Stimulated activated CD4-positive, alpha-beta T cell treated with anti-CD3 and anti-CD28 coated beads, Interleukin-4, amount 100 ng/mL, for 48 hours (primary cell): ENCODE measurements around the gene SH3BP2.
"Not testable (repeated sequence)": the region's sequence is repeated elsewhere in the genome, so short reads cannot be mapped to it uniquely, and the experiment has no call there.

ENCODE experiments used
- DNase-seq, 2 donors: peaks; one replicate each; pipeline ENCODE4 v3.0.0-alpha.2; 2020; ENCODE audit warnings: low read depth in 2 of 2

SH3BP2 gene

GRCh38 chr4:2762486-2763370, 30.2 kb upstream of the SH3BP2 start:
- not testable (repeated sequence) for DNase-seq

- DNase-seq: no peak
Observed at GRCh38 chr4:2763511-2763967, 29.3 kb upstream of the SH3BP2 start.

GRCh38 chr4:2765832-2766526, 26.9 kb upstream of the SH3BP2 start:
- no peak for DNase-seq

GRCh38 chr4:2767046-2767704, 25.7 kb upstream of the SH3BP2 start:
- no peak for DNase-seq

GRCh38 chr4:2767705-2768074, 25.2 kb upstream of the SH3BP2 start:
- no peak for DNase-seq

- no peak for DNase-seq
Observed at GRCh38 chr4:2768124-2768523, 24.8 kb upstream of the SH3BP2 start.

- no peak for DNase-seq
Observed at GRCh38 chr4:2768921-2769336, 24.0 kb upstream of the SH3BP2 start.

- DNase-seq: no peak
Observed at GRCh38 chr4:2771264-2771663, 21.6 kb upstream of the SH3BP2 start.

GRCh38 chr4:2780643-2781042, 12.2 kb upstream of the SH3BP2 start:
- DNase-seq: not testable (repeated sequence)

GRCh38 chr4:2781911-2782310, 11.0 kb upstream of the SH3BP2 start:
- DNase-seq: no peak

- DNase-seq: no peak
Observed at GRCh38 chr4:2783790-2784189, 9.1 kb upstream of the SH3BP2 start.

- no peak for DNase-seq
Observed at GRCh38 chr4:2785613-2786012, 7.3 kb upstream of the SH3BP2 start.

GRCh38 chr4:2786152-2786671, 6.7 kb upstream of the SH3BP2 start:
- DNase-seq: peak in 1 of 2 donors; percentile 58

- DNase-seq: no peak
Observed at GRCh38 chr4:2786794-2787229, 6.1 kb upstream of the SH3BP2 start.

GRCh38 chr4:2787230-2788100, 5.4 kb upstream of the SH3BP2 start:
- DNase-seq: no peak

- DNase-seq: no peak
Observed at GRCh38 chr4:2788101-2788500, 4.8 kb upstream of the SH3BP2 start.

GRCh38 chr4:2788532-2789103, 4.3 kb upstream of the SH3BP2 start:
- DNase-seq: no peak

- no peak for DNase-seq
Observed at GRCh38 chr4:2789351-2789750, 3.5 kb upstream of the SH3BP2 start.

GRCh38 chr4:2789793-2790582, 2.9 kb upstream of the SH3BP2 start:
- no peak for DNase-seq
